ENCODE data around the gene TMEM217.

- TF ChIP-seq, protein P1, sequence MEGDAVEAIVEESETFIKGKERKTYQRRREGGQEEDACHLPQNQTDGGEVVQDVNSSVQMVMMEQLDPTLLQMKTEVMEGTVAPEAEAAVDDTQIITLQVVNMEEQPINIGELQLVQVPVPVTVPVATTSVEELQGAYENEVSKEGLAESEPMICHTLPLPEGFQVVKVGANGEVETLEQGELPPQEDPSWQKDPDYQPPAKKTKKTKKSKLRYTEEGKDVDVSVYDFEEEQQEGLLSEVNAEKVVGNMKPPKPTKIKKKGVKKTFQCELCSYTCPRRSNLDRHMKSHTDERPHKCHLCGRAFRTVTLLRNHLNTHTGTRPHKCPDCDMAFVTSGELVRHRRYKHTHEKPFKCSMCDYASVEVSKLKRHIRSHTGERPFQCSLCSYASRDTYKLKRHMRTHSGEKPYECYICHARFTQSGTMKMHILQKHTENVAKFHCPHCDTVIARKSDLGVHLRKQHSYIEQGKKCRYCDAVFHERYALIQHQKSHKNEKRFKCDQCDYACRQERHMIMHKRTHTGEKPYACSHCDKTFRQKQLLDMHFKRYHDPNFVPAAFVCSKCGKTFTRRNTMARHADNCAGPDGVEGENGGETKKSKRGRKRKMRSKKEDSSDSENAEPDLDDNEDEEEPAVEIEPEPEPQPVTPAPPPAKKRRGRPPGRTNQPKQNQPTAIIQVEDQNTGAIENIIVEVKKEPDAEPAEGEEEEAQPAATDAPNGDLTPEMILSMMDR (IDR thresholded peaks at IDR 0.05) = peak; percentile 93
- no peak for TF ChIP-seq EZH2 (IDR thresholded peaks at IDR 0.05; ENCODE audit: borderline replicate concordance, insufficient read depth, low read depth, low read length, poor library complexity, severe bottlenecking)
These were observed 47.5 kb downstream of the TMEM217 start for GRCh38 chr6:37210313-37210968.

Data from B cell (primary cell).